ENCODE measurements around the gene CCDC188. TPM values are rescaled to one million over a fixed set of nuclear protein-coding genes. Genes with fewer than 3 reads are reported as not detected.

CCDC188 gene
- total and polyA plus RNA-seq, 2 of the 8 experiments (the other 6 are each of a cell fraction or from before 2014, with no cell fraction given): not detected

- no peak for TF ChIP-seq MAFK (IDR thresholded peaks at IDR 0.05; ENCODE audit: low read depth, low read length)
- no peak for TF ChIP-seq EGR1 (IDR thresholded peaks at IDR 0.05; ENCODE audit: borderline replicate concordance, low read depth, low read length)
- no peak for TF ChIP-seq POLR2A (IDR thresholded peaks at IDR 0.05; ENCODE audit: control extremely low read depth in 1 of 2, low read depth in 2 of 2, low read length in 2 of 2)
- no peak for TF ChIP-seq EP300 (IDR thresholded peaks at IDR 0.05; ENCODE audit: borderline replicate concordance in 1 of 2, low read depth in 2 of 2, low read length in 2 of 2)
- no peak for TF ChIP-seq CTBP2 (IDR thresholded peaks at IDR 0.05; ENCODE audit: borderline replicate concordance, insufficient read depth, insufficient read length, low read length)
Measured at GRCh38 chr22:20151276-20151588, 377 bp upstream of the CCDC188 start (continued).
